GM20000 (cell line): Measurements from ENCODE around the gene C4BPA.

Source experiments
- DNase-seq: peaks from one replicate; pipeline ENCODE4 v3.0.0; 2012; ENCODE audit warnings: low spot score
- TF ChIP-seq, protein P1 (sequence below): IDR thresholded peaks from 2 replicates; pipeline ENCODE4 v1.5.1; 2012; ENCODE audit warnings: mild to moderate bottlenecking, control low read depth; ENCODE audit errors: extremely low read depth, missing control alignments

Gene C4BPA

DNA sequence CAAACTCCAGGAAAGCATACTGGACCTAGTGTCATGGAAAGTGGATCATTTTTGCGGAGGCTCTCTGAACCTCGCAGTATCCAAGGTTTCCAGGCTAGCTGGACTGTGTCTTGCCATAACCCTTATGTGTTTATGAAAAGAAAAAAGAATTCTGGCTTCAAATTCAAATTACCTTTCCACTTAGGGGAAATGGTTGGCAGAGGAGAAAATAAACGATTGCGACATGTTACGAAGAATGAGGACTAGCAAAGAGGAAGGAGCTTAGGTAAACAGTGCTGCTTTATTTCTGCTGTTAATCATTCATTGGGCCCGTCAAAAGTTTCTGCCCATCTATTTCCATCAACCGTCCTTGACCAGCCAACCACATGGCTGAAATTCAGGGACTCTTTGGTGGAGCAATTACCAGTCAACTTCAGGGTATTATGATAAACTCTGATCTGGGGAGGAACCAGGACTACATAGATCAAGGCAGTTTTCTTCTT, at the start of gene C4BPA:
TSS of gene C4BPA (plus strand) at position 342 of the 482 bp plus-strand sequence. CDS start 8,793 bp downstream, outside the sequence.
- DNase-seq, result no peak
- TF ChIP-seq, protein P1, sequence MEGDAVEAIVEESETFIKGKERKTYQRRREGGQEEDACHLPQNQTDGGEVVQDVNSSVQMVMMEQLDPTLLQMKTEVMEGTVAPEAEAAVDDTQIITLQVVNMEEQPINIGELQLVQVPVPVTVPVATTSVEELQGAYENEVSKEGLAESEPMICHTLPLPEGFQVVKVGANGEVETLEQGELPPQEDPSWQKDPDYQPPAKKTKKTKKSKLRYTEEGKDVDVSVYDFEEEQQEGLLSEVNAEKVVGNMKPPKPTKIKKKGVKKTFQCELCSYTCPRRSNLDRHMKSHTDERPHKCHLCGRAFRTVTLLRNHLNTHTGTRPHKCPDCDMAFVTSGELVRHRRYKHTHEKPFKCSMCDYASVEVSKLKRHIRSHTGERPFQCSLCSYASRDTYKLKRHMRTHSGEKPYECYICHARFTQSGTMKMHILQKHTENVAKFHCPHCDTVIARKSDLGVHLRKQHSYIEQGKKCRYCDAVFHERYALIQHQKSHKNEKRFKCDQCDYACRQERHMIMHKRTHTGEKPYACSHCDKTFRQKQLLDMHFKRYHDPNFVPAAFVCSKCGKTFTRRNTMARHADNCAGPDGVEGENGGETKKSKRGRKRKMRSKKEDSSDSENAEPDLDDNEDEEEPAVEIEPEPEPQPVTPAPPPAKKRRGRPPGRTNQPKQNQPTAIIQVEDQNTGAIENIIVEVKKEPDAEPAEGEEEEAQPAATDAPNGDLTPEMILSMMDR, result no peak

DNA sequence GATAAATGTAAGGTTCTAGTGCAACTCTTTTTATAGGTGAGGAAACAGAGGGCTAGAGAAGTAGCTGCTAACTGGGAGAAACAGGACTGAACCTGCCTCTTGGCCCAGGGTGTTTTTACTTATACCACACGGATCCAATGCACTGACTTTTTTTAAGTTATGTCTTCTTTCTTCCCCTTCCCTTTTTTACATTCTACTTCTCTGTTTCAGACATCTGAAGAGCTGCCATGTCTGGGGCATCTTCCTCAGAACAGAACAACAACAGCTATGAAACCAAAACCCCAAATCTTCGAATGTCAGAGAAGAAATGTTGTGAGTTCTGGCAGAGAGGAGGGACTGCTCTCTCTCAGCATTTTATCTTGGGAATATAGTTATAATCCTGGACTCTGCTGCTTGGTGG, 49.5 kb upstream of the C4BPA start:
- TF ChIP-seq, protein P1, result no peak
- no peak for DNase-seq

DNA sequence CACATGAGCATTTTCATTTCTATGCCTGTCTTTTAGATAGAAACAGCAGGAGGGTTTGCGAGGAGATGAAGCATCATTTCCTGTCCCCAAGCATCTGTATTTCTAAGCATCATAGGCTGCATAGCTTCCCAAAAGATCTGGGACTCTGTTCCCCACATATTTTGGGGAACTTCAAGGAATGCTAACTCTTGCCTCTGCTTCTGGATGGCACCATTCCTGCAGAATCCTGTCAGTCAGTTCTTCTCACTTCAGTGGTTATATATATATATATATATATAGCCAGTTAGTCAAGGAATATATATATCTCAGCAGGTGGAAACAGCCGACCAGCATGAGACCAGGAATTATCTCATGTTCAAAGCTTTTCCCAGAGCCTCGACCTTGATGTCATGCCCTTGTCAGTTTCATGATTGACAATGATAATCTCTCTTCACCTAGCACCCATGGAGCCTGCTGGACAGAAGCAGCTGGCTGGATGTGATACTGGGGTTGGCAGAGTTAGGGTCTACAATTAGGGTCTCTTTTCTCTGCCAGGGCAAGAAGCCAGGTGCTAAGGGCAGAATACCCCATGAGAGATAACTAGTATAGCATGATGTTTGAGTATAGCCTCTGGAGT, 48.5 kb upstream of the C4BPA start:
- no peak for DNase-seq

DNA sequence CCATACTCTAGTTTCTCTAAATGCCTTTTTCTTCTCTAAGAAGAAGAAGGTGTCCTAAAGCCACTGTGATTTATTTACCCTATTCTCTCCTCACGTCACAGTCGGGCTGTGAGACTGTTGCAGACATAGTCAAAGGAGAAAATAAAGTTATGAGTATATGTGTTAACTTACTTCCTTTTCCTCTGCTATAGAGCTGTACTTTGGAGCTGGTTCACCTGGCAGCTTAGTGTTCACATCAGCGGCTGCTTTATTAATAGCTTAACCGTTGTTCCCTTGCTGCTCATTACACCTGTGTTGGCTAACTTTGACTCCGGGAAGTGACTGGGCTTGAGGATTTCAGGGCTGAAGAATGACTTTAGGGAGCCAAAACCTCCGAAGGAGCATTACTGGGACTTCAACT, 47.4 kb upstream of the C4BPA start:
- DNase-seq, result no peak
- TF ChIP-seq, protein P1, result no peak

More for the DNA sequence above, 48.5 kb upstream of the C4BPA start:
- TF ChIP-seq, protein P1, result no peak

DNA sequence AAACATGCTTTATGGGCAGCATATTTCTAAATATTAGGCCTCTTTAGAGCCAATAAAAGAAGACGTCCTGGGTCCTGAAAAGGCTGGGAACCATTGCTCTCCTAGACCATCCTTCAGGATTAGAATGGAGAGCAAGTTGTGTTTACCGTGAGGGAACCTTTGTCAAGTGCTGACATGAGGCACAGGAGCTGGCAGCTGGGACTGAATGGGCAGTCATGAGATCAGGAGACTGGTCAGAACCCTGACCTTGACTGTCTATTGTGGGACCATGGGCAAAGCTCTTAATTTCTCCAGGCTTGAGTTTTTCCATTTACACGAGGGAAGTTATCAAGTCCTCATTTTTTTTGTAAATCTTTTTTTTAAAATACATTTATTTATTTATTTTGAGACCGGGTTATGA, 45.8 kb upstream of the C4BPA start:
- DNase-seq, result no peak
- TF ChIP-seq, protein P1, result no peak

DNA sequence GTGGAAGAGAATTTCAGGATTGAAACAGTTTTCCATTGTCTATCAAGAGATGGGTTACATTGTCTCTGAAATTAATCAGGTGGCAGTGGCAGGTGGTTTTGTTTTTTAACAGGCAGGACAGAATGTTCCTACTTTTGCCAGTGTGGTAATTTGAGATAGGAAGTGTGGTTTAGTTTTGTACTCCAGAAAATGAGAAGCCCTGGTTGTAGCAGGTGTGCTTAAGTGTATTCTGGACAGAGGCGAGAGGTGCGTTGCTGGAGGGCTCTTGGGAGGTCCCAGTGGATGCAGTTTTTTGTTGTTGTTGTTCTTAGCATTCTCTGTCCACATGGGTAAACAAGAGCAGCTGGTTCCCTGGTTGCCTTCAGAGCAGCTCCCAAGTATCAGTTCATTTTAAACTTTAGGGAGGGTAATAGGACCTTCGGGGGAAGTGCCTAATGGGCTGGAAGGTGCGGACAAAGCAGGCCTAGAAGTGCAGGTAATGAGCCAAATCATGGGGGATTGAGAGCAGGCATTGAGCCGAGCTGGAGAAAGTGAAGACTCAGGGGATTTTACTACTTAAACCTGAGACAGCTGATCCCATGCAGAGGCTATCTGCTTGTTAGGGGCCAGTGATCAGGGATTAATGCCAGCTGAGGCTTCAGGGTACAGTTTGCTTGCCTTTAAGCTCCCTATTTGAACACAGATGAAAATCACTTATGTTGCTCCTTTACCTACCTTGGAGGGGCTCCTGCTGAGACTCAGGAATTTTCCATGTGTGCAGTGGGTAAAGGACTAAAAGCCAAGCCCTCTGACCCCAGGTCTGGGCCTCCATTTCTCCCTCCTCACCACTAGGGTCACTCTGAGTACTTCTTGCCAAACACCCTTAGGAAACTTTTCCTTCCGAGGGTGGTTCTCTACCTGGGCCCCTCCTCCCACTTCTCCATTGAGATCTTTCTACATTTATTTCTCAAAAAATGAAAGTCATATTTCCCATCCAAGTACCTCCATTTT, 44.9 kb upstream of the C4BPA start:
- DNase-seq, result no peak
- TF ChIP-seq, protein P1, result no peak

DNA sequence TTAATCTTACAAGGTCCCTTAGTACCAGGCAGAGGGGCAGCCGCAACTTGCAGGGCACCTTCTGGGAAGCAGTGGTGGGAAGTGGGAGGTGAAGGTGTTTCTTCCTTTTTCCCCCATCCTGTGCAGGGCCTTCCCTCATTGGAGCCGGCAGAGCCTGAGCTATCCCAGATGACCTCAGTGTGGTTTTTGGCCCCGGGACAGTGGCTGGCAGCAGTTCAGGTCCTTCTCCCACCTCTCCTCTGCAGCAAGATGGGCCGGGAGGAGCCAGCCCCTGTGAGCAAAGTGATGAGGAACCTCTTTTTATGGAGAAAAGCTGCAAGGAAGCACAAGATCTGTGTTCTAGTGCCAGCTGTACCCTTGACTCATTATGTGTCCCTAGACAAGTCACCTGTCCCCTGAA, 44.2 kb upstream of the C4BPA start:
- no peak for DNase-seq

More for the DNA sequence above, 44.2 kb upstream of the C4BPA start:
- TF ChIP-seq, protein P1, result no peak
